H1 (cell line): ENCODE measurements around the gene FIBIN. TPM values are rescaled to one million over a fixed set of nuclear protein-coding genes. Genes with fewer than 3 reads are reported as not detected.

Experiments
- CTBP2 ChIP-seq: IDR thresholded peaks from 2 replicates; pipeline ENCODE4 v1.7.0; 2011; ENCODE audit warnings: borderline replicate concordance, mild to moderate bottlenecking, moderate library complexity, mixed read lengths, low read length; ENCODE audit not compliant: insufficient read depth, insufficient read length
- PHF8 ChIP-seq: fragments of 200-600 bp; sonication (generic); conservative IDR thresholded peaks from 2 replicates; pipeline ENCODE4 v1.7.1; 2012; ENCODE audit warnings: low read depth, mild to moderate bottlenecking, inconsistent platforms, low read length, moderate library complexity
- polyA plus RNA-seq, 7 experiments: library from polyadenylated mRNA; depleted of rRNA in 3 of 7; stranded (reverse) in 5 of 7; unstranded in 2 of 7; fragments of >200 nt in 5 of 7; fragments of 200-250 nt in 2 of 7; gene quantifications; 1 replicate in 5 of 7; 2 replicates in 1 of 7; 4 replicates in 1 of 7; pipeline versions ENCODE4 v1.2.1 to v1.2.3, GENCODE V29; 2011 to 2013; ENCODE audit warnings: missing spikeins in 2 of 7, mixed read lengths in 2 of 7
- total RNA-seq: library from RNA; stranded (reverse); fragmentation: NEBNext Ultra II Directional; extraction: Animal tissue kit (Norgen Biotek cat#: 25700); gene quantifications from 2 replicates; pipeline ENCODE4 v1.2.1, GENCODE V29; 2021

Gene FIBIN
- total and polyA plus RNA-seq, 2 of the 8 experiments (the other 6 are each of a cell fraction or from before 2014, with no cell fraction given): 0.38 to 0.45 TPM

DNA sequence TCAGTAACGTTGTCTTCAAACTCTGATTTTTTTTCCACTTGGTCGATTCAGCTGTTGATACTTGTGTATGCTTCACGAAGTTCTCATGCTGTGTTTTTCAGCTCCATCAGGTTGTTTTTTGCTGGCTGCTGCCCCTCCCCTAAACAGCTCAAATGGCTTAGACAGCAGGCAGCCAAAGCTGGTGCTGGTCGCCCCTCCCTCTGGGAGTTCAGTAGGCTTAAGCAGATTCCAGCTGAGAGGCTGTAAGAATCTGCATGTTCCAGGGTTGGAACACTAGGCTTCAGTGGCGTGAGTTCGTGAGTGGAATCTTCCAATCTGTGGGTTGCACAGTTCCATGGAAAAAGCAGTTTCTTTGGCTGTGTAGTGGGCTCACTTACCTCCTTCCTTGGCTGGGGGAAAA is 10.3 kb upstream of the FIBIN start (continued):
- TF ChIP-seq CTBP2 (no peak), PHF8 (no peak)
- TF ChIP-seq, all 59 proteins: peak for 0
